GM18873 (cell line): ENCODE results near the gene GPR161.
"Not testable (repeated sequence)": the region's sequence is repeated elsewhere in the genome, so short reads cannot be mapped to it uniquely, and the experiment has no call there.

Experiments
- ATAC-seq: cut with Tn5 transposase; IDR thresholded peaks from one replicate; pipeline ENCODE4 v1.9.1; 2021; ENCODE audit warnings: mild to moderate bottlenecking, moderate library complexity, moderate number of reproducible peaks; ENCODE audit not compliant: unreplicated experiment, low FRiP score

GPR161 gene

GRCh38 chr1:168136709-168137514 is at the start of gene GPR161:
Gene GPR161 (minus strand): TSS chr1:168136930. CDS start chr1:168104850, 32,080 bp downstream.
- no peak for ATAC-seq

GRCh38 chr1:168181063-168181720 is 44.5 kb upstream of the GPR161 start:
- not testable (repeated sequence) for ATAC-seq

GRCh38 chr1:168180148-168180524 is 43.4 kb upstream of the GPR161 start:
- ATAC-seq: no peak

GRCh38 chr1:168179438-168180147 is 42.9 kb upstream of the GPR161 start:
- no peak for ATAC-seq

GRCh38 chr1:168178638-168179437 is 42.1 kb upstream of the GPR161 start, which contains the start of gene TIPRL:
Gene TIPRL (plus strand): TSS chr1:168178962. CDS start chr1:168179078, 116 bp downstream.
- ATAC-seq: peak; percentile 79

GRCh38 chr1:168178227-168178637 is 41.5 kb upstream of the GPR161 start:
- ATAC-seq: no peak

GRCh38 chr1:168172250-168172915 is 35.7 kb upstream of the GPR161 start:
- ATAC-seq: no peak

GRCh38 chr1:168170564-168171508 is 34.1 kb upstream of the GPR161 start:
- ATAC-seq: no peak

- ATAC-seq: no peak
These were observed 31.1 kb upstream of the GPR161 start for GRCh38 chr1:168167806-168168205.

- no peak for ATAC-seq
These were observed 28.0 kb upstream of the GPR161 start for GRCh38 chr1:168164771-168165170.

- no peak for ATAC-seq
These were observed 26.9 kb upstream of the GPR161 start for GRCh38 chr1:168163670-168164069.

GRCh38 chr1:168161459-168161858 is 24.7 kb upstream of the GPR161 start:
- no peak for ATAC-seq

- ATAC-seq: no peak
These were observed 23.2 kb upstream of the GPR161 start for GRCh38 chr1:168159979-168160378.

GRCh38 chr1:168159251-168159650 is 22.5 kb upstream of the GPR161 start:
- no peak for ATAC-seq

- no peak for ATAC-seq
These were observed 20.9 kb upstream of the GPR161 start for GRCh38 chr1:168157638-168158037.

GRCh38 chr1:168155910-168156309 is 19.2 kb upstream of the GPR161 start:
- ATAC-seq: no peak

GRCh38 chr1:168154707-168155106 is 18.0 kb upstream of the GPR161 start:
- not testable (repeated sequence) for ATAC-seq

- no peak for ATAC-seq
These were observed 15.2 kb upstream of the GPR161 start for GRCh38 chr1:168151935-168152334.

GRCh38 chr1:168150283-168150682 is 13.6 kb upstream of the GPR161 start:
- ATAC-seq: no peak
